ENCODE measurements around the gene SPDEF. TPM values are rescaled to one million over a fixed set of nuclear protein-coding genes. Genes with fewer than 3 reads are reported as not detected.

SPDEF gene
- total and polyA plus RNA-seq, 2 of the 13 experiments (the other 11 are each of a cell fraction or from before 2014, with no cell fraction given) = not detected

DNA sequence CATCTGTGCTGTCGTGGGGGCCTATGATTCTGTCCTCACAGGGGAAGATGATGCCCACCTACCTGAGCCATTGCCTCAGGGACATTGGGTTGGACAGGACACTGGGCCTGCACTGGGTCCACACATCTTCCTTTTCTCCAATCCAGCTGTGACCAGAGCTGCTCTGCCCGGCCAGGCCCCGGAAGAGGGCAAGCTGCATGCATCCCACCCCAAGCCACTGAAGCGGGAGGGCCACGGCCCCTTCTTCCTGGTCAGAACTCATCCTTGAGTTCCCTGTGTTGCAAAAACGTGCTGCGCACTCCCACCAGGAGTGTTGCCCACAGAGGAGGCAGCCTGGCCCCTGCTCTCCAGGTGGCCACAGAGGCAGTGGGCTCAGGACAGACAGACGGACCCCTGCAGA is 38.2 kb downstream of the SPDEF start:
- no peak for TF ChIP-seq ZNF556 (CRISPR knock-in tag; IDR thresholded peaks at IDR 0.05; ENCODE audit: borderline replicate concordance)
- no peak for TF ChIP-seq ZNF616 (CRISPR knock-in tag; IDR thresholded peaks at IDR 0.05; ENCODE audit: low read depth)
- no peak for TF ChIP-seq SALL2 (CRISPR knock-in tag; IDR thresholded peaks at IDR 0.05)
- TF ChIP-seq HNRNPL (IDR thresholded peaks at IDR 0.05; ENCODE audit: low read depth, low read length) = no peak
- no peak for TF ChIP-seq CSRNP1 (CRISPR knock-in tag; IDR thresholded peaks at IDR 0.05)
- no peak for TF ChIP-seq NCOA5 (CRISPR knock-in tag; IDR thresholded peaks at IDR 0.05)
- TF ChIP-seq, protein P1, sequence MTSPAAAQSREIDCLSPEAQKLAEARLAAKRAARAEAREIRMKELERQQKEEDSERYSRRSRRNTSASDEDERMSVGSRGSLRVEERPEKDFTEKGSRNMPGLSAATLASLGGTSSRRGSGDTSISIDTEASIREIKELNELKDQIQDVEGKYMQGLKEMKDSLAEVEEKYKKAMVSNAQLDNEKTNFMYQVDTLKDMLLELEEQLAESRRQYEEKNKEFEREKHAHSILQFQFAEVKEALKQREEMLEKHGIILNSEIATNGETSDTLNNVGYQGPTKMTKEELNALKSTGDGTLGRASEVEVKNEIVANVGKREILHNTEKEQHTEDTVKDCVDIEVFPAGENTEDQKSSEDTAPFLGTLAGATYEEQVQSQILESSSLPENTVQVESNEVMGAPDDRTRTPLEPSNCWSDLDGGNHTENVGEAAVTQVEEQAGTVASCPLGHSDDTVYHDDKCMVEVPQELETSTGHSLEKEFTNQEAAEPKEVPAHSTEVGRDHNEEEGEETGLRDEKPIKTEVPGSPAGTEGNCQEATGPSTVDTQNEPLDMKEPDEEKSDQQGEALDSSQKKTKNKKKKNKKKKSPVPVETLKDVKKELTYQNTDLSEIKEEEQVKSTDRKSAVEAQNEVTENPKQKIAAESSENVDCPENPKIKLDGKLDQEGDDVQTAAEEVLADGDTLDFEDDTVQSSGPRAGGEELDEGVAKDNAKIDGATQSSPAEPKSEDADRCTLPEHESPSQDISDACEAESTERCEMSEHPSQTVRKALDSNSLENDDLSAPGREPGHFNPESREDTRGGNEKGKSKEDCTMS (CRISPR knock-in tag; conservative IDR thresholded peaks at IDR 0.05) = no peak
- TF ChIP-seq ZFY (CRISPR knock-in tag; IDR thresholded peaks at IDR 0.05) = no peak
- TF ChIP-seq ZNF670 (CRISPR knock-in tag; IDR thresholded peaks at IDR 0.05; ENCODE audit: borderline replicate concordance) = no peak
- no peak for TF ChIP-seq GATA4 (IDR thresholded peaks at IDR 0.05; ENCODE audit: borderline replicate concordance, low read depth)
- TF ChIP-seq ZNF879 (CRISPR knock-in tag; IDR thresholded peaks at IDR 0.05) = no peak
- TF ChIP-seq FOXP1 (IDR thresholded peaks at IDR 0.05) = no peak
- no peak for TF ChIP-seq FOXP1 (CRISPR knock-in tag; IDR thresholded peaks at IDR 0.05)
- TF ChIP-seq SAP130 (CRISPR knock-in tag; IDR thresholded peaks at IDR 0.05; ENCODE audit: low read depth) = no peak
- CTCF ChIA-PET (ENCODE audit: low intra/inter-chr PET ratio, low total read pairs) = no interaction called here
- no peaks in the 10 kb centered on the region for H4K20me1 ChIP-seq (ENCODE audit: insufficient read depth, low read length)
- ATAC-seq (no peak), DNase-seq (ENCODE audit: low spot score) (no peak), FAIRE-seq (no peak)
- no peak overlapping the region for H3K9ac ChIP-seq (ENCODE audit: insufficient read depth, low read depth, low read length)
- H3K36me3 ChIP-seq (replicated peaks in 1 of 2; ENCODE audit: control insufficient read depth in 1 of 2, insufficient read depth in 2 of 2, low read length in 2 of 2) = no peaks in the 10 kb centered on the region
- no TSS peak for BruUV-seq (replicated peaks)
- H3K27ac ChIP-seq (ENCODE audit: extremely low read length, insufficient read depth, low read length) = no peak overlapping the region
- H2AFZ ChIP-seq (ENCODE audit: low read length) = no peak overlapping the region
- H3K4me1 ChIP-seq (ENCODE audit: insufficient read depth, low read length) = peaks cover 8% of the 10 kb centered on the region; the same call in 1 of the 2 replicates
- POLR2A ChIA-PET = no interaction called here
- intact Hi-C loops (cut with micrococcal nuclease; ENCODE audit: unreplicated experiment) = no loop called here
- H3K4me3 ChIP-seq (replicated peaks in 1 of 3; ENCODE audit: insufficient read depth in 1 of 3, low read depth in 2 of 3, low read length in 3 of 3) = no peak overlapping the region
- H3K27me3 ChIP-seq (ENCODE audit: control insufficient read depth in 1 of 2, insufficient read depth in 2 of 2, low read length in 2 of 2) = peaks cover 4 to 65% of the 10 kb centered on the region in 2 experiments; a peak in 4 of 5 replicates
- WGBS (ENCODE audit: low lambda C conversion rate) = 19% methylated on average over 8 of the region's 8 CpGs
- H3K9me3 ChIP-seq (ENCODE audit: low read length) = no peaks in the 10 kb centered on the region
- in situ Hi-C loops (cut with HindIII; ENCODE audit: extremely low pct_ligation_motif_present, low pct_unique_long_range_greater_than_20kb) = no loop called here
- H3K79me2 ChIP-seq (ENCODE audit: insufficient read depth, low read length) = no peaks in the 10 kb centered on the region
- H3K4me2 ChIP-seq (ENCODE audit: low read depth, low read length) = no peak overlapping the region

Measured in HepG2 (cell line).